Smooth muscle cell (in vitro differentiated cells): Measurements from ENCODE around the gene HS6ST3. TPM values are rescaled to one million over a fixed set of nuclear protein-coding genes. Genes with fewer than 3 reads are reported as not detected.

Experiments
- DNase-seq: peaks from one replicate; lab custom pipeline; 2025; ENCODE audit not compliant: unreplicated experiment; lab: John Stamatoyannopoulos, UW
- H2AFZ ChIP-seq: fragments of 200-600 bp; sonication (generic); 2 replicates; pipeline ENCODE4 v1.6.0; 2016; ENCODE audit warnings: antibody characterized with exemption, low read depth, mild to moderate bottlenecking
- H3F3A ChIP-seq: fragments of 200-600 bp; sonication (generic); 2 replicates; pipeline ENCODE4 v1.6.0; 2017; ENCODE audit warnings: antibody characterized with exemption, low read depth
- H3K27ac ChIP-seq: fragments of 200-600 bp; sonication (generic); 2 replicates; pipeline ENCODE4 v1.5.1; 2016; ENCODE audit warnings: low read depth, mild to moderate bottlenecking
- H3K27me3 ChIP-seq: fragments of 200-600 bp; sonication (generic); 2 replicates; pipeline ENCODE4 v1.6.1; 2016; ENCODE audit warnings: low read depth, mild to moderate bottlenecking
- H3K36me3 ChIP-seq: fragments of 200-600 bp; sonication (generic); 2 replicates; pipeline ENCODE4 v1.5.1; 2016; ENCODE audit warnings: low read depth
- H3K4me1 ChIP-seq: fragments of 200-600 bp; sonication (generic); 2 replicates; pipeline ENCODE4 v1.5.1; 2016; ENCODE audit warnings: low read depth
- H3K4me2 ChIP-seq: fragments of 200-600 bp; sonication (generic); 2 replicates; pipeline ENCODE4 v1.6.0; 2016; ENCODE audit warnings: mild to moderate bottlenecking
- H3K4me3 ChIP-seq: fragments of 200-600 bp; sonication (generic); 2 replicates; pipeline ENCODE4 v1.5.1; 2016; ENCODE audit warnings: mild to moderate bottlenecking
- H3K79me2 ChIP-seq: fragments of 200-600 bp; sonication (generic); 2 replicates; pipeline ENCODE4 v1.6.0; 2016; ENCODE audit warnings: low read depth, mild to moderate bottlenecking
- H3K9ac ChIP-seq: fragments of 200-600 bp; sonication (generic); 2 replicates; pipeline ENCODE4 v1.6.0; 2016; ENCODE audit warnings: low read depth
- H3K9me3 ChIP-seq: fragments of 200-600 bp; sonication (generic); replicated peaks from 2 replicates; pipeline ENCODE4 v1.5.1; 2016; ENCODE audit warnings: low read depth
- H4K20me1 ChIP-seq: fragments of 200-600 bp; sonication (generic); 2 replicates; pipeline ENCODE4 v1.6.0; 2016; ENCODE audit warnings: low read depth
- CTCF ChIP-seq: fragments of 200-600 bp; sonication (generic); IDR thresholded peaks from 2 replicates; pipeline ENCODE4 v1.5.1; 2017; ENCODE audit warnings: borderline replicate concordance, mild to moderate bottlenecking, antibody characterized with exemption; ENCODE audit not compliant: insufficient read depth, poor library complexity, severe bottlenecking
- WGBS: methylation state at CpG from one replicate; pipeline ENCODE4 v1.1.7; 2016; ENCODE audit warnings: low lambda C conversion rate; 5-methylcytosine and 5-hydroxymethylcytosine counted together
- polyA plus RNA-seq: library from polyadenylated mRNA; unstranded; fragments of >200 nt; fragmentation: Nextera tagmentation; extraction: Ambion mirVana; gene quantifications from 2 replicates; pipeline ENCODE4 v1.2.1, GENCODE V29; 2016
- total RNA-seq: library from RNA; depleted of rRNA; stranded (reverse); fragments of >200 nt; gene quantifications from 2 replicates; pipeline ENCODE4 v1.2.3, GENCODE V29; 2014

HS6ST3 gene
- total and polyA plus RNA-seq, 2 experiments from 2014 or later = 0.09 TPM; not detected in 1

- H3K9me3 ChIP-seq = no peaks in the 10 kb centered on the region
- H3F3A ChIP-seq = no peaks in the 10 kb centered on the region
- 71% methylated on average over 4 of the region's 4 CpGs for WGBS
Measured at GRCh38 chr13:96834626-96835025, 744.7 kb downstream of the HS6ST3 start.

GRCh38 chr13:96835546-96835945 is 745.6 kb downstream of the HS6ST3 start:
- 91% methylated on average over 4 of the region's 4 CpGs for WGBS
- Histone ChIP-seq H3F3A (no peaks in the 10 kb centered on the region), H3K79me2 (no peaks in the 10 kb centered on the region), H3K36me3 (no peaks in the 10 kb centered on the region), H4K20me1 (no peaks in the 10 kb centered on the region), H3K9me3 (no peaks in the 10 kb centered on the region), H3K27ac (no peak overlapping the region), H3K4me1 (no peaks in the 10 kb centered on the region), H3K27me3 (no peaks in the 10 kb centered on the region), H3K4me2 (no peak overlapping the region), H2AFZ (no peak overlapping the region), H3K9ac (no peak overlapping the region), H3K4me3 (no peak overlapping the region)
- no peak for DNase-seq
- no peak for TF ChIP-seq CTCF

More at GRCh38 chr13:96834626-96835025, 744.7 kb downstream of the HS6ST3 start:
- no peaks in the 10 kb centered on the region for H4K20me1 ChIP-seq
- H3K36me3 ChIP-seq = no peaks in the 10 kb centered on the region
- H3K4me3 ChIP-seq = no peak overlapping the region
- no peak for TF ChIP-seq CTCF
- no peaks in the 10 kb centered on the region for H3K4me1 ChIP-seq
- no peak overlapping the region for H3K4me2 ChIP-seq
- H2AFZ ChIP-seq = no peak overlapping the region
- H3K27ac ChIP-seq = no peak overlapping the region
- DNase-seq = no peak
- no peaks in the 10 kb centered on the region for H3K27me3 ChIP-seq
- H3K9ac ChIP-seq = no peak overlapping the region
- no peaks in the 10 kb centered on the region for H3K79me2 ChIP-seq

- H3F3A ChIP-seq = no peaks in the 10 kb centered on the region
- H3K9me3 ChIP-seq = no peaks in the 10 kb centered on the region
- no peaks in the 10 kb centered on the region for H3K27me3 ChIP-seq
- no peaks in the 10 kb centered on the region for H3K4me1 ChIP-seq
- no peak overlapping the region for H3K9ac ChIP-seq
- WGBS = 81% methylated on average over 1 of the region's 1 CpG
- no peaks in the 10 kb centered on the region for H3K36me3 ChIP-seq
- no peak overlapping the region for H3K27ac ChIP-seq
- no peak overlapping the region for H3K4me2 ChIP-seq
- no peak overlapping the region for H3K4me3 ChIP-seq
- no peaks in the 10 kb centered on the region for H4K20me1 ChIP-seq
- no peaks in the 10 kb centered on the region for H3K79me2 ChIP-seq
- H2AFZ ChIP-seq = no peak overlapping the region
- TF ChIP-seq CTCF = no peak
- no peak for DNase-seq
Measured at GRCh38 chr13:96836733-96837132, 746.8 kb downstream of the HS6ST3 start.

- no peaks in the 10 kb centered on the region for H3K36me3 ChIP-seq
- H3K9ac ChIP-seq = no peak overlapping the region
- H4K20me1 ChIP-seq = no peaks in the 10 kb centered on the region
- H2AFZ ChIP-seq = no peak overlapping the region
- H3K4me3 ChIP-seq = no peak overlapping the region
- DNase-seq = no peak
- WGBS = 100% methylated on average over 1 of the region's 1 CpG
- H3K79me2 ChIP-seq = no peaks in the 10 kb centered on the region
- no peaks in the 10 kb centered on the region for H3F3A ChIP-seq
- H3K4me2 ChIP-seq = no peak overlapping the region
- H3K9me3 ChIP-seq = no peaks in the 10 kb centered on the region
- no peak for TF ChIP-seq CTCF
- H3K4me1 ChIP-seq = no peaks in the 10 kb centered on the region
- H3K27ac ChIP-seq = no peak overlapping the region
- H3K27me3 ChIP-seq = no peaks in the 10 kb centered on the region
Measured at GRCh38 chr13:96837809-96838208, 747.9 kb downstream of the HS6ST3 start.
